Raji (cell line): ENCODE data around the gene TTC28.
"Not testable (repeated sequence)": the region's sequence is repeated elsewhere in the genome, so short reads cannot be mapped to it uniquely, and the experiment has no call there.

Source experiments
- POLR2A ChIP-seq: IDR thresholded peaks from 2 replicates; pipeline ENCODE4 v1.6.1; 2011; ENCODE audit warnings: low read depth, low read length, control low read depth; ENCODE audit not compliant: insufficient read depth

Gene TTC28

DNA sequence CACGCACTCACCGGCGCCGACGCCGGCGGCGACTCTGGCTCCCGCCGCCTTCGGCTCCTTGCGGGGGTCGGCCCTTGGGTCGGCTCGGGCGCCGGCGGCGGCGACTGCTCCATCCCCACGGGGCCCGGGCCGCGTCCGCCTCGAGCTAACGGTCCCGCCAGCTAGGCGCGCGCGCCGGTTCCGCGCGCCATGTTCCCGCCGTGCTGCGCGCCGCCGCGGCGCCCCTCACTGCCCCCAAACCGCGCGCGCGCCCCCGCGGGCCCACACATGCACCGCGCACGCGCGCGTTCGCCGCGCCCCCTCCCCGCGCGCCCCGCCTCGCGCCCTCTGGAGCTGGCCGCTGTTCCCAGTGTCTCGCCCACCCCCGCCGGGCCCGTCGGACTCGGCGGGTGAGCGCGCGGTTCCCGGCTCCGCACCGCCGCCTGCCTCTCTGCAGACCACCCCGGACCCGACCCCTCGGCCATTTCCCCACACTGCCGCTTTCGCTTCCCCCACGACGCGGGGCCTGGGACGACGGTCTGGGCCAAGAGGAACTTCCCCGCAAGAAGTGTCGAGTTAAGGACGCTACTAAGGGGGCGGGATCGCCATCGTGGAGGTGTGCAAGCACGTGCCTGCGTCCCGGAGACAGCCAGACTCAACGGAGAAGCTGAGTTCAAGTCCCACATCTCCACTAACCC lies at the start of gene TTC28:
Gene TTC28, minus strand, starts transcription at position 230 of the 677 bp plus-strand sequence. Its CDS starts 117 bp downstream, at position 113.
- TF ChIP-seq POLR2A, result not testable (repeated sequence)

DNA sequence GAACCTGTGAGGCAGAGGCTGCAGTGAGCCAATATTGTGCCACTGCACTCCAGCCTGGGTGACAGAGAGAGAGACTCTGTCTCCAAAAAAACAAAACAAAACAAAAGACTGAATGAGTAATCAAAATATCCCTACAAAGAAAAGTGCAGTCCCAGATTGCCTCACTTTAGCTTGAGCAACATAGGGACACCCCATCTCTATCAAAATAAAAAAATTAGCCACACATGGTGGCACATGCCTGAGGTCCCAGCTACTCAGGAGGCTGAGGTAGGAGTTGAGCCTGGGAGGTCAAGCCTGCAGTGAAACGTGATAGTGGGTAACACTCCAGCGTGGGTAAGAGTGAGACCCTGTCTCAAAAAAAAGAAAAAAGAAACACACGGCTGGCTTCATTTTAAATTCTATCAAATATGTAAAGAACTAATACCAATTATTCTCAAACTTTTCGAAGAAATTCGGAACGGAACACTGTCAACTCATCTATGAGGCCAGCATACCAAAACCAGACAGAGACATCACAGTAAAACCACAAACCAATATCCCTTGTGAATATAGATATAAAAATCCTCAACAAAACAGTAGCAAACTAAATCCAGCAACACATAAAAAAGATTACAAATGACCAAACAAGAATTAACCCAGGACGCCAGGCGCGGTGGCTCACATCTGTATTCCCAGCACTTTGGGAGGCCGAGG lies 49.1 kb upstream of the TTC28 start:
- TF ChIP-seq POLR2A, result no peak

DNA sequence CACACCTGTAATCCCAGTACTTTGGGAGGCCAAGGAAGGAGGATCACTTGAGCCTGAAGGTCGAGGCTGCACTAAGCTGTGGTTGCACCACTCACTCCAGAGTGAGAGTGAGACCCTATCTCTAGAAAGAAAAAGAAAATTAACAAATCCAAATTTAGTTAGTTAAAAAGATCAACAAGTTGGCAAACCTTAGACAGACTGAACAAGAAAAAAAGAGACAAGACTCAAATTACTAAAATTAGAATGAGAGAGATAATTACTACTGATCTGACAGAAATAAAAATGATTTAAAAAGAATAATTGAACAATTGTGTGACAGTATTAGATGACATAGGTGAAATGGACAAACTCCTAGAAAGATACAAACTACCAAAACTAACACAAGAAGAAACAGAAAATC lies 48.4 kb upstream of the TTC28 start:
- TF ChIP-seq POLR2A, result no peak

DNA sequence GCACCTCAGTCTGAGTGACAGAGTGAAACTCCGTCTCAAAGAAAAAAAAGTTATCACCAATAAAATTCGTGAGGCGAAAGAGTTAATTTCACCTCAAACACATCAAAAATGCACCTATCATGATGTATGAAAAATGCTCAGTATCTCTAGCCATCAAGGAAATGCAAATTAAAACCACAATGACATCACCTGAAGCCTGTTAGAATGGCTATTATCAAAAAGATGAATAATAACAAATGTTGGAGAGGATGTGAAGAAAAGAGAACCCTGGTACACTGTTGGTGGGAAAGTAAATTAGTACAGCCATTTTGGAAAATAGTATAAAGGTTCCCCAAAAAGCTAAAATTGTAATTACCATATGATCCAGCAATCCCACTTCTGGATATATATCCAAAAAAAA lies 38.4 kb upstream of the TTC28 start:
- no peak for TF ChIP-seq POLR2A

DNA sequence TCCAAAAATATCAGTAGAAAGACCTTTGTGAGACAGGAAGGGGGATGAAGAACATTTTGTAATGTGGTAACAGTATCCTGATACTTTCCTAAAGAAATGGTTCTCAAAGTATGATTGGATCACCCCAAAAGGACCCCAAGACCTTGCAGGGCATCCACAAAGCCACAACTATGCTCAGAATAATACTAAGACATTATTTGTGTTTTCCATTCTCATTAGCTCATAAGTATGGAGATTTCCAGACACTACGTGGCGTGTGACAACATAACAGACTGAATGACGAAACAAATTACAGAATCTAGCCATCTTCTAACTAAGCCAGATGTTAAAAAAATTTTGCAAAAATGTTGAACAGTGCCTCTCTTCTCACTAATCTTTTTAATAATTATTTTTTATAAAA lies 37.0 kb upstream of the TTC28 start:
- TF ChIP-seq POLR2A, result no peak

DNA sequence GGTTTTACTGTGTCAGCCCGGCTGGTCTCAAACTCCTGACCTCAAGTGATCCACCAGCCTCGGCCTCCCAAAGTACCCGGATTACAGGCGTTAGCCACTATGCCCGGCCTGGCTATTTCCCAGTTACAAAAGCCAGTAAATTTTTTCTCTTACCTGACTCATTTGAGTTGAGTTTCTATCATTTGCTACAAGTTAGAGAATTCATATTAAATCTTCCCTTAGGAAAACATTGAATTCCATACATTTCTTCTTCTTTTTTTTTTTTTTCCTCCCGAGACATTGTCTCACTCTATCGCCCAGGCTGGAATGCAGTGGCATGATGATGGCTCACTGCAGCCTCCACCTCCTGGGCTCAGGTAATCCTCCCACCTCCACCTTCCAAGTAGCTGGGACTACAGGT lies 36.0 kb upstream of the TTC28 start:
- TF ChIP-seq POLR2A, result no peak

DNA sequence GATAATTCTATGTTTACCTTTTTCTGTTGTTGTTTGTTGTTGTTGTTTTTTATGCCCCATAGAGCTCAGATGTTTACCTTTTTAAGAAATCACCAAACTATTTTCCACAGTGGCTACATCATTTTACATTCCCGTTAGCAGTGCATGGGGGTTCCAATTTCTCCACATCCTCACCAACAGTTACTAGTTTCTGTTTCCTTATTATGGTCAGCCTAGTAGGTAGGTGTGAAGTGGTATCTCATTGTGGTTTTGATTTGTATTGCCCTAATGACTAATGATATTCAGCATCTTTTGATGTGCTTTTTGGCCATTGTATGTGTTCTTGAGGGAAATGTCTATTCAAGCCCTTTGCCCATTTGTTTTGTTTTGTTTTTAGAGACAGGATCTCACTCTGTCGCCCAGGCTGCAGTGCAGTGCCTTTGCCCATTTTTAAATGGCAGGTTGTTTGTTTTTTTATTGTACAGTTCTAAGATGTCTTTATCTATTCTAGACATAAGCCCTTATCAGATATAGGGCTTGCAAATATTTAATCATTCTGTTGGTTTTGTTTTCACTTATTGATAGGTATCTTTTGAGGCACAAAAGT lies 34.5 kb upstream of the TTC28 start:
- TF ChIP-seq POLR2A, result no peak

DNA sequence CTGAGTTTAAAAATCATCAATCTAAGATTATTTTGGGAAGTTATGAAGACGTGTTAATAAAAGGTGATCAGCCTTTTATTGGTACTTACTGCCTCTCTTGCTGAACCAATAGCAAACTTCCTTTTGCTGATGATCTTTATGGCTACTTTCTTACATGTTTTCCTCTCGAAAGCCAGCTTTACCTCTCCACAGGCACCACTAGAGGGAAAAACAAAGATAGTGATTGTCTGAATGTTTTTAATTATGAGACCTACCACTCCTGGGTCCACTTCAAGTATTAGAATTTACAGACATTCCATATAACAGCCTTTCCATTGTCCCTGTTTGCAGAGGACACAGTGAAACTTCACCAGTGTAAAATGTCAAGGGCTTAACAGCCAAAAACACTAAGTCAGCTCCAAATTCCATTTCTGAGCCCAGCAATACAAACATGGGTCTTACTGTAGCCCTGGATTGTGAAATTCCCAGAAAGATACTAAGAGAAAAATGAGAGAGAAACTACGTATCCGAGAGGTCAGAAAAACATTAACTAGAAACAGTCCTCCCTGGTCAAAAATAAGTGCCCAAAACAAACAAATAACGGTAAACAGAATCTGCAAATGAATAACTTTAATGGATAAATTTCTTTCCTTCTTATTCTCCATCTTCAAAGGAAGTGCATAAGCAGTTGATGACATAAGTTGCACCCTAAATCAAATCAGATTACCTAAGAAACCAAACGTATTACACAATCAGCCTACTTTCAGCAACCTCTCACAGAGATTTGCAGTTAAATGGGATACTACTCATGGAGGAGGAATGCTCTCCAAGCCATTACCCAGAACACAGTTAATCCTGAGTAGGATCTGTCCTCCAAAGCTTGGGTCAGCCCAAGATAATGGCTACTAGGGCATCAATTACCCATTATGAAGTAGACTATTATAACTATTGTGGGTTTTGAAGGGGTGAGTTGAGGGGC lies 32.5 kb upstream of the TTC28 start:
- TF ChIP-seq POLR2A, result no peak

DNA sequence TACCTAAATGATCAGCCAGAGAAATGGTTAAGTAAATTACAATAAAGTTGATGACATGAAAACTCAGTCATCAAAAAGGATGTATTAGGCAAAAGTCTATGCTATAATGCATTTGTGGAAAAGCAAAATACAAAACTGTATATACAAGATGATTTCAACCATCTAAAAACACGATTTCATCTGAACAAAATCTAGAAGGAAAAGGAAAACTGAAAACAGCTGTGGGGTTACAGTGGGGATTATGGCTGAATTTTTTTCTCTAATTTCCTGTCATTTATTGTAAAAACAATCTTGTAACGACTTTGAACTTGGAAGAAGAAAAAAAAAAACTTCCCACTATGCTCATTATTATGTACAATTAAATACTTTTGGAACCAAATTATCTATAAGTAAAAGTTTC lies 31.7 kb upstream of the TTC28 start:
- no peak for TF ChIP-seq POLR2A

DNA sequence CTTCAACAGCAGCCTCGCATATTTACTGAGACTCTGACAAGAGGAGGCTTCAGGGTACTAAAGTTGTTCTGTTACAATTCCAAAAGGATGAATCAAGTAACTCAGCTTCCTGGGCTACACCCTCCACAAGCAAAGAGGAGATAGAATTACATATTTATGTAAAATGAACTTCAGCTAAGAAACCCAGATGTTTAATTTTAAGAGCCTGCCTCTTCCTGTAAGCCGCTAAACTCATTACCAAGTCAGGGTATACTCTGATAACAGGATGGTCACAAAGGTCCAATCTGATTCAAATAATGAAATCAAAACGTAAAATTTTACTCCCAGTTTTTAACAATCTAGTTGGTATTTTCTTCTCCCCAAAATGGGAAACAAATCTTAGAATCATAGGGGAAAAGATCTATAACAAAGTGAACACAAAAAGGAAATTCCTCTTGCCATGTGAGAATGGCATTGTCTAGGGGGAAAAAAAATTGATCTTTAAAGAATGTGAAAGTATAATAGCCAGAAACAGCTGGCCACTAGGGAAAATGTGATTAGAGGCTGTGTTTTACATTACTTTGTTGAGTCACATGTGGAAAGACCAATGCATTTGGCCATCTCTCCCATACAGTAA lies 31.0 kb upstream of the TTC28 start:
- TF ChIP-seq POLR2A, result no peak

DNA sequence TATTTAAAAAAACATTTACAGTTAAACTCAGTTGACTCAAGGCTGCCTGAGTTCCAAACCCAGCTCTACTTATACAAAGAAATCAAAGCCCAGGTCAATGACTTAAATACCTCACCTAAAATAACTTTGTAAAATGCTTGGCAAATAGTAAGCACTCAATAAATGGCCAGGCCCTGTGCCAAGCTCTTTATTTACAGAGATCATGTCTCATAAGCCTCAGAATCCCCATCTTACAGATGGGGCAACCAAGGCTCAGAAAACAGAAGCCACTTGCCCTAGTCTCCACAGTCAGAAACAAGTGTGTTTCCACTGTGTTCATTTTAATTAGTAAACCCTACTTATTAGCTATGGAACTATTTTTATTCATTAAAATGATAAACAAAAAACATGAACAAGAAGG lies 30.5 kb upstream of the TTC28 start:
- no peak for TF ChIP-seq POLR2A

DNA sequence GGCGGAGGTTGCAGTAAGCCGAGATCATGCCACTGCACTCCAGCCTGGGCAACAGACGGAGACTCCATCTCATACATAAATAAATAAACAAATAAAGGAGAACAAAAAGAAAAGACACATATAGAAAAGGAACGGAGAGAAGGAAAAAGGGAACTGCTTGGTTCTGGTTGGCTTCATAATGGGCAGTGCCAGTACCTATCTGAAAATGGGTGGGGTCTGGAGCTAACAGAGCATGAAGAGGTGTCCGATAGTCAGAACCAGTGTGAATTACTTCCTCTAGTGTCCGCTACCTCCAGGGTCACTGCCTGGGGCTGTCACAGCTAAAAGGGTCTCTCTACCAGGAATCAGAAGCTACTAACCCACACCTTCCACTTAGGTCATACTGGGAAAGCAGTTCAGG lies 27.2 kb upstream of the TTC28 start:
- no peak for TF ChIP-seq POLR2A

DNA sequence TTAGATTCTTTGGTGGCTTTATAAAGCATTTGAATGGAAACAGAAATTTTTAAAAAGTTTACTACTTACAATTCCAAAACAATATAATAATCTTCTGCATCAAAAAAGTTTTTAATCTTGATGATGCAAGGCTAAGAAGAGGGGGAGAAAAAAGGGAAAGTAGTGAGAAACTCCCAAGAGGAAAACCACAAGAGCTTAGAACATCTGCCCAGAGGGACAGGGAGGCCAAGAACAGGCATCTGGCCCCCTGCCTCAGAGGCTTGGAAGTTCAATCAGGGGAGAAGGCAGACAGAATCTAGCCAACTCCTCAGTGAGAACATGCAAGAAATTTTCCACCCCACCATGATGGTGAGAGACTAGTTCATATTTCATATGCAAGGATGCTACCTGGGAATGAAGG lies 23.8 kb upstream of the TTC28 start:
- TF ChIP-seq POLR2A, result no peak

DNA sequence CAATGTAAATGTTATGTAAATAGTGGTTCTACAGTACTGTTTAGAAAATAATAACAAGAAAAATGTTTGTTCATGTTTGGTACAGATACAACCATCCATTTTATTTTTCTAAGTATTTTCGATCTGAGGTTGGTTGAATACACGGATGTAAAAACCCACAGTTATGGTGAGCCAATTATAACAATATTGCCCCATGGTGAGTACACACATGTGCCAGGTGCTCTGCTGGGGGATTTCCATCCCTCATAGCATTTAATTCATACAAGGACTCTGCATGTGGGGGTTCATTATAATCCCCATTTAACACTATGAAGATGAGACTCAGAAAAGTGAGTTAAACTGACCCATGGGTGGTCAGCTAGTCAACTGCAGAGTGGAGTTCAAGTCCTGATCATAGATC lies 23.3 kb upstream of the TTC28 start:
- TF ChIP-seq POLR2A, result no peak

DNA sequence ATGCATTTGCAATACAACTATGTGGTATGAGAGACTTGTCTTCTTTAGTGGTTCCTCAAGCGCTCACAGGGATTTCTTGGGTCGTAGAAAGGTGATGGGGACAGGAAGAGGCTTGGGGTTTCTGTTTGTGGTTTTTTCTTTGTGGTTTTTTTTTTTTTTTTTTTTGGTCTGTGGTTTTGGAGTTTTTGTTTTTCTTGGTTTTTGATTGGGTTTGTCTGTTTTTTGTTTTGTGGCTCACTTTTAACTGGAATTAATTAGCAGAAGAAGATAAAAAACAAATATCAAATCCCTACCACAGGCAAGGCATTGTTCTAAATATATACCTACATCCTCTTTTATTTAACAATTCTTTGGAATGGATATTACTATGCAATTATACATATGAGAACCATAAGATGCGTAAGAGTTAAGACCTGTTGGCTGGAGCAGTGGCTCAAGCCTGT lies 5.5 kb downstream of the TTC28 start:
- TF ChIP-seq POLR2A, result no peak
